Measurements from ENCODE around the gene ARHGAP44. TPM values are rescaled to one million over a fixed set of nuclear protein-coding genes. Genes with fewer than 3 reads are reported as not detected.

The ARHGAP44 gene
- total and polyA plus RNA-seq, 2 of the 13 experiments (the other 11 are each of a cell fraction or from before 2014, with no cell fraction given): 0.79 to 3.1 TPM

- TF ChIP-seq REST (IDR thresholded peaks at IDR 0.05; ENCODE audit: borderline replicate concordance in 1 of 2, low read depth in 1 of 2, low read length in 2 of 2) (peak in 1 of 2 experiments; percentile 24; a peak in 1 of 4 replicates), ZNF609 (CRISPR knock-in tag; IDR thresholded peaks at IDR 0.05; ENCODE audit: borderline replicate concordance) (no peak), PTBP1 (IDR thresholded peaks at IDR 0.05; ENCODE audit: low read depth, low read length, poor library complexity, severe bottlenecking) (no peak), HDAC2 (CRISPR knock-in tag; IDR thresholded peaks at IDR 0.05) (no peak), IRF1 (CRISPR knock-in tag; IDR thresholded peaks at IDR 0.05; ENCODE audit: low read depth) (no peak), MED13 (CRISPR knock-in tag; IDR thresholded peaks at IDR 0.05) (no peak), TP53 (CRISPR knock-in tag; conservative IDR thresholded peaks at IDR 0.05) (no peak), ZNF572 (CRISPR knock-in tag; IDR thresholded peaks at IDR 0.05) (no peak), SYNCRIP (IDR thresholded peaks at IDR 0.05; ENCODE audit: insufficient read depth, low read depth, low read length) (no peak), POLR2AphosphoS2 (IDR thresholded peaks at IDR 0.05; ENCODE audit: low read depth, low read length) (no peak)
- TF ChIP-seq, protein P1, sequence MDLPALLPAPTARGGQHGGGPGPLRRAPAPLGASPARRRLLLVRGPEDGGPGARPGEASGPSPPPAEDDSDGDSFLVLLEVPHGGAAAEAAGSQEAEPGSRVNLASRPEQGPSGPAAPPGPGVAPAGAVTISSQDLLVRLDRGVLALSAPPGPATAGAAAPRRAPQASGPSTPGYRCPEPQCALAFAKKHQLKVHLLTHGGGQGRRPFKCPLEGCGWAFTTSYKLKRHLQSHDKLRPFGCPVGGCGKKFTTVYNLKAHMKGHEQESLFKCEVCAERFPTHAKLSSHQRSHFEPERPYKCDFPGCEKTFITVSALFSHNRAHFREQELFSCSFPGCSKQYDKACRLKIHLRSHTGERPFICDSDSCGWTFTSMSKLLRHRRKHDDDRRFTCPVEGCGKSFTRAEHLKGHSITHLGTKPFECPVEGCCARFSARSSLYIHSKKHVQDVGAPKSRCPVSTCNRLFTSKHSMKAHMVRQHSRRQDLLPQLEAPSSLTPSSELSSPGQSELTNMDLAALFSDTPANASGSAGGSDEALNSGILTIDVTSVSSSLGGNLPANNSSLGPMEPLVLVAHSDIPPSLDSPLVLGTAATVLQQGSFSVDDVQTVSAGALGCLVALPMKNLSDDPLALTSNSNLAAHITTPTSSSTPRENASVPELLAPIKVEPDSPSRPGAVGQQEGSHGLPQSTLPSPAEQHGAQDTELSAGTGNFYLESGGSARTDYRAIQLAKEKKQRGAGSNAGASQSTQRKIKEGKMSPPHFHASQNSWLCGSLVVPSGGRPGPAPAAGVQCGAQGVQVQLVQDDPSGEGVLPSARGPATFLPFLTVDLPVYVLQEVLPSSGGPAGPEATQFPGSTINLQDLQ (CRISPR knock-in tag; IDR thresholded peaks at IDR 0.05): no peak
- TF ChIP-seq, protein P2, sequence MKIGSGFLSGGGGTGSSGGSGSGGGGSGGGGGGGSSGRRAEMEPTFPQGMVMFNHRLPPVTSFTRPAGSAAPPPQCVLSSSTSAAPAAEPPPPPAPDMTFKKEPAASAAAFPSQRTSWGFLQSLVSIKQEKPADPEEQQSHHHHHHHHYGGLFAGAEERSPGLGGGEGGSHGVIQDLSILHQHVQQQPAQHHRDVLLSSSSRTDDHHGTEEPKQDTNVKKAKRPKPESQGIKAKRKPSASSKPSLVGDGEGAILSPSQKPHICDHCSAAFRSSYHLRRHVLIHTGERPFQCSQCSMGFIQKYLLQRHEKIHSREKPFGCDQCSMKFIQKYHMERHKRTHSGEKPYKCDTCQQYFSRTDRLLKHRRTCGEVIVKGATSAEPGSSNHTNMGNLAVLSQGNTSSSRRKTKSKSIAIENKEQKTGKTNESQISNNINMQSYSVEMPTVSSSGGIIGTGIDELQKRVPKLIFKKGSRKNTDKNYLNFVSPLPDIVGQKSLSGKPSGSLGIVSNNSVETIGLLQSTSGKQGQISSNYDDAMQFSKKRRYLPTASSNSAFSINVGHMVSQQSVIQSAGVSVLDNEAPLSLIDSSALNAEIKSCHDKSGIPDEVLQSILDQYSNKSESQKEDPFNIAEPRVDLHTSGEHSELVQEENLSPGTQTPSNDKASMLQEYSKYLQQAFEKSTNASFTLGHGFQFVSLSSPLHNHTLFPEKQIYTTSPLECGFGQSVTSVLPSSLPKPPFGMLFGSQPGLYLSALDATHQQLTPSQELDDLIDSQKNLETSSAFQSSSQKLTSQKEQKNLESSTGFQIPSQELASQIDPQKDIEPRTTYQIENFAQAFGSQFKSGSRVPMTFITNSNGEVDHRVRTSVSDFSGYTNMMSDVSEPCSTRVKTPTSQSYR (CRISPR knock-in tag; IDR thresholded peaks at IDR 0.05; ENCODE audit: borderline replicate concordance): no peak
Observed at GRCh38 chr17:12789075-12789480, 220 bp upstream of the ARHGAP44 start (continued).

Measured in HepG2 (cell line).